ENCODE measurements around the gene C12orf76.
"Not testable (repeated sequence)": the region's sequence is repeated elsewhere in the genome, so short reads cannot be mapped to it uniquely, and the experiment has no call there.

C12orf76 gene

GRCh38 chr12:110023059-110023980, 25.0 kb downstream of the C12orf76 start:
- intact Hi-C loops (cut with micrococcal nuclease): no loop called here
- Mint-ChIP-seq H3K4me1 (ENCODE audit: low read depth) (peaks cover 21% of the 10 kb centered on the region), H3K4me3 (no peak overlapping the region), H3K27ac (no peak overlapping the region), H3K9me3 (no peaks in the 10 kb centered on the region), H3K27me3 (no peaks in the 10 kb centered on the region), H3K36me3 (ENCODE audit: low read depth) (peaks cover 100% of the 10 kb centered on the region)

- peaks cover 99% of the 10 kb centered on the region for H3K36me3 Mint-ChIP-seq (ENCODE audit: low read depth)
- H3K27ac Mint-ChIP-seq: no peak overlapping the region
- H3K4me1 Mint-ChIP-seq (ENCODE audit: low read depth): peaks cover 25% of the 10 kb centered on the region
- no peaks in the 10 kb centered on the region for H3K9me3 Mint-ChIP-seq
- no peaks in the 10 kb centered on the region for H3K27me3 Mint-ChIP-seq
- H3K4me3 Mint-ChIP-seq: no peak overlapping the region
- intact Hi-C loops (cut with micrococcal nuclease): no loop called here
Measured at GRCh38 chr12:110020956-110021355, 27.4 kb downstream of the C12orf76 start.

DNA sequence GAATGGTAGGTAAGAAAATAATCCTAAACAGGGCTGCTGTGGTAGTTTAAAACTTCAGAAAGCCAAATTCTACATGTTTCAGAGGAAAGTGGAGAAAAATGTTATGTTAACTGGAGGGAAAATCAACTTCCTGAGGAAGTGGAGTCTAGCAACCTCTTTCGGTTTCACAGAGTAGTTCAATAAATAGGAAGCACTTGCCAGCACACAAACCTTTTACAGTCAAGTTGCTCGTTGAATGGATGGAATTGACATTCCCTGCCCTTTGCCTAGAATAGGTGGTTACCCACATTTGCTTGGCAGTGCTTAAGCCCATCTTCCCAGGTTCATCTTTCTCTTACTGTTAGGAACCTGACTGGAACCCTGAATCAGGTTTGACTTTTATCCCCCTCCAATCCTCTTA, 33.2 kb downstream of the C12orf76 start:
- H3K27me3 Mint-ChIP-seq: no peaks in the 10 kb centered on the region
- H3K9me3 Mint-ChIP-seq: no peaks in the 10 kb centered on the region
- H3K36me3 Mint-ChIP-seq (ENCODE audit: low read depth): peaks cover 68% of the 10 kb centered on the region
- intact Hi-C loops (cut with micrococcal nuclease): no loop called here
- H3K4me3 Mint-ChIP-seq: peak overlapping the region; percentile 20
- peaks cover 39% of the 10 kb centered on the region for H3K4me1 Mint-ChIP-seq (ENCODE audit: low read depth)
- H3K27ac Mint-ChIP-seq: peak overlapping the region; percentile 77

GRCh38 chr12:110012659-110013058, 35.7 kb downstream of the C12orf76 start:
- Mint-ChIP-seq H3K9me3 (no peaks in the 10 kb centered on the region), H3K27me3 (no peaks in the 10 kb centered on the region), H3K36me3 (ENCODE audit: low read depth) (peaks cover 51% of the 10 kb centered on the region), H3K4me3 (no peak overlapping the region), H3K27ac (peak overlapping the region; percentile 44), H3K4me1 (ENCODE audit: low read depth) (peaks cover 45% of the 10 kb centered on the region)
- intact Hi-C loops (cut with micrococcal nuclease): no loop called here

- Mint-ChIP-seq H3K4me1 (ENCODE audit: low read depth) (peaks cover 45% of the 10 kb centered on the region), H3K36me3 (ENCODE audit: low read depth) (peaks cover 50% of the 10 kb centered on the region), H3K4me3 (no peak overlapping the region), H3K27me3 (no peaks in the 10 kb centered on the region), H3K27ac (peak overlapping the region; percentile 44), H3K9me3 (no peaks in the 10 kb centered on the region)
- intact Hi-C loops (cut with micrococcal nuclease): no loop called here
Measured at GRCh38 chr12:110012137-110012536, 36.2 kb downstream of the C12orf76 start.

DNA sequence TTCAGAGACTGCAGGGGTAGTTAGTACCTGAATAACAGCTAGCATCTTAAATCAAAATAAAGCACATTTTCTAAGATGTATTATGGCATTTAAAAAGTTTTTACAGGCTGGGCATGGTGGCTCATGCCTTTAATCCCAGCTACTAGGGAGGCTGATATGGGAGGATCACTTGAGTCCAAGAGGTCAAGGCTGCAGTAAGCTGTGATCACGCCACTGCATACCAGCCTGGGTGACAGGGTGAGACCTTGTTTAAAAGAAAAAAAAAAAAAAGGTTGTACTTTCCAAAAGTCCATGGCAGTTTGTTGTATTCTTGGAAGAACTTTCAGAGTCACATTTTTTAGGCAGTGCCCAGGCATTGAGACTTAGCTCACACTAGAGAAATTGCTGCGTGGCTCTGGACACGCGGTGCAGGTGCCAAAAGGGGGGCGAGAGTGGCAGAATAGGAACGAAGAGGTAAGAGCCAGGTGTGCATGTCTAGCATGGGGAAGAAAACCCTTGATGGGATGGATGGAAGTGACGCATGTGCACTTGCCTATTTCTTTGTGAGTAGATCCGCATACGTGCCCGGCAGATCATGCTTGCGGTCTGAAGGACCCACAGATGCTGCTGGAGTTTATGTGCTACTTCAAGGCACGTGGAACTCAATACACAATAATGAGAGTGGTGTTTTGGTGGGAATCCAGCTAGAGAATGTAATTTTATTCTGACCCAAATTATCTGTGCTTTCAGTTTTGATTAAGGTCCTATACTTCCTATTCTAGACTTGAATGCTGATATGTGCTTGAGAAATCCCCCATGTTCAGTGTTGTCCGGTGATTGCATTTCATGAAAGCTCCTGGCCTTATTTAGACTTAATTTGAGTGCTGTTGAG, 37.2 kb downstream of the C12orf76 start:
- Mint-ChIP-seq H3K27ac (no peak overlapping the region), H3K36me3 (ENCODE audit: low read depth) (peaks cover 51% of the 10 kb centered on the region), H3K4me3 (no peak overlapping the region), H3K27me3 (no peaks in the 10 kb centered on the region), H3K9me3 (peaks cover 5% of the 10 kb centered on the region), H3K4me1 (ENCODE audit: low read depth) (peaks cover 42% of the 10 kb centered on the region)
- intact Hi-C loops (cut with micrococcal nuclease): no loop called here

GRCh38 chr12:110008681-110009398, 39.5 kb downstream of the C12orf76 start:
- peaks cover 60% of the 10 kb centered on the region for H3K36me3 Mint-ChIP-seq (ENCODE audit: low read depth)

GRCh38 chr12:110007881-110008280, 40.4 kb downstream of the C12orf76 start:
- Mint-ChIP-seq H3K9me3 (peaks cover 9% of the 10 kb centered on the region), H3K36me3 (ENCODE audit: low read depth) (peaks cover 62% of the 10 kb centered on the region), H3K27me3 (no peaks in the 10 kb centered on the region), H3K27ac (peak overlapping the region; percentile 55), H3K4me3 (no peak overlapping the region), H3K4me1 (ENCODE audit: low read depth) (peaks cover 34% of the 10 kb centered on the region)
- intact Hi-C loops (cut with micrococcal nuclease): no loop called here

More at GRCh38 chr12:110008681-110009398, 39.5 kb downstream of the C12orf76 start:
- H3K9me3 Mint-ChIP-seq; intact Hi-C loops (cut with micrococcal nuclease); H3K4me3 Mint-ChIP-seq; H3K27me3 Mint-ChIP-seq; H3K27ac Mint-ChIP-seq: not testable (repeated sequence)
- H3K4me1 Mint-ChIP-seq (ENCODE audit: low read depth): peaks cover 32% of the 10 kb centered on the region

GRCh38 chr12:110006115-110006514, 42.2 kb downstream of the C12orf76 start:
- Mint-ChIP-seq H3K4me1 (ENCODE audit: low read depth) (peaks cover 28% of the 10 kb centered on the region), H3K9me3 (peaks cover 9% of the 10 kb centered on the region), H3K27ac (no peak overlapping the region), H3K27me3 (no peaks in the 10 kb centered on the region), H3K36me3 (ENCODE audit: low read depth) (peaks cover 52% of the 10 kb centered on the region), H3K4me3 (no peak overlapping the region)
- intact Hi-C loops (cut with micrococcal nuclease): no loop called here

DNA sequence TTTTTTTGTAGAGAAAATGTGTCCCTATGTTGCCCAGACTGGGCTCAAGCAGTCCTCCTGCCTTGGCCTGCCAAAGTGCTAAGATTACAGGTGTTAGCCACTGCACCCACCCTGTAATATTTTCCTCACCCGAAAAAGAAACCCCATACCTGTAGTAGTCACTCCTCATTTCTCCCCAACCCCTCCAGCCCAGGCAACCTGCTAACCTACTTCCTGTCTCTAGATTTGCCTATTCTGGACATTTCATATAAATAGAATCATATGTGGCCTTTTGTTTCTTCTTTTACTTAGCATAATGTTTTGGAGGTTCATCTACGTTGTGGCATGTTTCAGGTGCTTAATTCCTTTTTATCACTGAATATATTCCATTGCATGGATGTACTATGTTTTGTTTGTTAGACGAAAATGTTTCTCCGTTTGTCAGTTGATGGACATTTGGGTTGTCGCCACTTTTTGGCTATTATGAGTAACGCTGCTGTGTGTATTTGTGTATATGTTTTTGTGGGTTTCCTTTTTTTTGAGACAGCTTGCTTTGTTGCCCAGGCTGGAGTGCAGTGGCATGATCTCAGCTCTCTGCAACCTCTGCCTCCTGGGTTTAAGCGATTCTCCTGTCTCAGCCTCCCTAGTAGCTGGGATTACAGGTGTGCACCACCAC, 42.9 kb downstream of the C12orf76 start:
- Mint-ChIP-seq H3K36me3 (ENCODE audit: low read depth) (peaks cover 52% of the 10 kb centered on the region), H3K4me3 (no peak overlapping the region), H3K9me3 (peaks cover 9% of the 10 kb centered on the region), H3K27me3 (no peaks in the 10 kb centered on the region), H3K27ac (no peak overlapping the region), H3K4me1 (ENCODE audit: low read depth) (peaks cover 28% of the 10 kb centered on the region)
- intact Hi-C loops (cut with micrococcal nuclease): no loop called here

DNA sequence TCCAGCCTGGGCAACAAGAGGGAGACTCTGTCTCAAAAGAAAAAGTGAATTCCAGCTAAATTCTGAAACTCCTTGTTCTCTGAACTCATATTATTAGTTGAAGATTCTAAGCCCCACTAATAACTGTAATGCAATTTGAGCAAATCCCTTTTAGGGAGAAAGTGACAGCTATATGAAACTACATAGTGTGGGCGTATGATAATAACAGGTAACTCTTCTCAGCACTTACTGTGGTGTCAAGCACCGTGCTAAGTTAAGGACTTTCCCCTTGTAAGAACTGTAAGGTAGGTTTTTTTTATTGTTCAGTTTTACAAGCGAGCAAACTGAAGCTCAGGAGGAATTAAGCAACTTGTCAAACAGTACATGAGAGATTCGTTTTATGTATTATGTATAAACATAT, 43.7 kb downstream of the C12orf76 start:
- H3K4me1 Mint-ChIP-seq (ENCODE audit: low read depth): peaks cover 29% of the 10 kb centered on the region
- intact Hi-C loops (cut with micrococcal nuclease): no loop called here
- no peak overlapping the region for H3K4me3 Mint-ChIP-seq
- H3K9me3 Mint-ChIP-seq: peaks cover 9% of the 10 kb centered on the region
- no peak overlapping the region for H3K27ac Mint-ChIP-seq
- H3K27me3 Mint-ChIP-seq: no peaks in the 10 kb centered on the region
- peaks cover 57% of the 10 kb centered on the region for H3K36me3 Mint-ChIP-seq (ENCODE audit: low read depth)

GRCh38 chr12:110002676-110003515, 45.4 kb downstream of the C12orf76 start:
- intact Hi-C loops (cut with micrococcal nuclease): no loop called here
- Mint-ChIP-seq H3K27me3 (no peaks in the 10 kb centered on the region), H3K9me3 (peaks cover 9% of the 10 kb centered on the region), H3K4me3 (no peak overlapping the region), H3K4me1 (ENCODE audit: low read depth) (peaks cover 33% of the 10 kb centered on the region), H3K36me3 (ENCODE audit: low read depth) (peaks cover 51% of the 10 kb centered on the region), H3K27ac (no peak overlapping the region)

All from dendritic cell treated with granulocyte-macrophage colony-stimulating factor and Interleukin-4, amounts not matched to agents 40 ng/mL and 50 ng/mL, for 4 days (primary cell).